NB4 (cell line): ENCODE data around the gene LRRC55.

Source experiments
- MYC ChIP-seq: IDR thresholded peaks from 2 replicates; pipeline ENCODE4 v1.6.1; 2011; ENCODE audit warnings: low read depth, low read length
- TF ChIP-seq, protein P1 (sequence below): IDR thresholded peaks from one replicate; pipeline ENCODE4 v1.5.1; 2012; ENCODE audit warnings: low read depth, low read length

- TF ChIP-seq, protein P1, sequence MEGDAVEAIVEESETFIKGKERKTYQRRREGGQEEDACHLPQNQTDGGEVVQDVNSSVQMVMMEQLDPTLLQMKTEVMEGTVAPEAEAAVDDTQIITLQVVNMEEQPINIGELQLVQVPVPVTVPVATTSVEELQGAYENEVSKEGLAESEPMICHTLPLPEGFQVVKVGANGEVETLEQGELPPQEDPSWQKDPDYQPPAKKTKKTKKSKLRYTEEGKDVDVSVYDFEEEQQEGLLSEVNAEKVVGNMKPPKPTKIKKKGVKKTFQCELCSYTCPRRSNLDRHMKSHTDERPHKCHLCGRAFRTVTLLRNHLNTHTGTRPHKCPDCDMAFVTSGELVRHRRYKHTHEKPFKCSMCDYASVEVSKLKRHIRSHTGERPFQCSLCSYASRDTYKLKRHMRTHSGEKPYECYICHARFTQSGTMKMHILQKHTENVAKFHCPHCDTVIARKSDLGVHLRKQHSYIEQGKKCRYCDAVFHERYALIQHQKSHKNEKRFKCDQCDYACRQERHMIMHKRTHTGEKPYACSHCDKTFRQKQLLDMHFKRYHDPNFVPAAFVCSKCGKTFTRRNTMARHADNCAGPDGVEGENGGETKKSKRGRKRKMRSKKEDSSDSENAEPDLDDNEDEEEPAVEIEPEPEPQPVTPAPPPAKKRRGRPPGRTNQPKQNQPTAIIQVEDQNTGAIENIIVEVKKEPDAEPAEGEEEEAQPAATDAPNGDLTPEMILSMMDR, result no peak
- TF ChIP-seq MYC, result no peak
These were observed 40.5 kb downstream of the LRRC55 start for GRCh38 chr11:57222239-57222638.
